ENCODE data around the gene NANOG.
"Not testable (repeated sequence)": the region's sequence is repeated elsewhere in the genome, so short reads cannot be mapped to it uniquely, and the experiment has no call there.

NANOG gene

DNA sequence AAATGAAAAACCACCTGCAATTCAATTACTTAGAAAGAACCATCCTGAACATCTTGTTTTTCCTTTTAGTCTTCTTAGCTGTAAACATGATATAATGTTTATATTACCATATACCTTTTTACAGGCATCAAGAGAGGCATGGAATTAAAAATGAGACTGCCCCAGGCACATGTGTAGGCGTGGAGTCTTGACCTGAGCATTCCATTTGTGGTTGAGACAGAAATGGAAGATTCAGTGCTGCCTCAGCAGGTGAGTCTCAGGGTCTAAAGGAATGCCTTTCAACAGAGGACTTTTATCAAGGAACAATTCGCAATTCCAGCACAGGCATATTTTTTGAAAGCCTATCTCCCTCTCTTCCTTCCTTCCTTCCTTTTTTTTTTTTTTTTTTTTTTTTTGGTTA, 32.2 kb upstream of the NANOG start:
- H3K4me3 ChIP-seq (replicated peaks; ENCODE audit: low read depth, low read length): no peak overlapping the region
- TF ChIP-seq, protein P1, sequence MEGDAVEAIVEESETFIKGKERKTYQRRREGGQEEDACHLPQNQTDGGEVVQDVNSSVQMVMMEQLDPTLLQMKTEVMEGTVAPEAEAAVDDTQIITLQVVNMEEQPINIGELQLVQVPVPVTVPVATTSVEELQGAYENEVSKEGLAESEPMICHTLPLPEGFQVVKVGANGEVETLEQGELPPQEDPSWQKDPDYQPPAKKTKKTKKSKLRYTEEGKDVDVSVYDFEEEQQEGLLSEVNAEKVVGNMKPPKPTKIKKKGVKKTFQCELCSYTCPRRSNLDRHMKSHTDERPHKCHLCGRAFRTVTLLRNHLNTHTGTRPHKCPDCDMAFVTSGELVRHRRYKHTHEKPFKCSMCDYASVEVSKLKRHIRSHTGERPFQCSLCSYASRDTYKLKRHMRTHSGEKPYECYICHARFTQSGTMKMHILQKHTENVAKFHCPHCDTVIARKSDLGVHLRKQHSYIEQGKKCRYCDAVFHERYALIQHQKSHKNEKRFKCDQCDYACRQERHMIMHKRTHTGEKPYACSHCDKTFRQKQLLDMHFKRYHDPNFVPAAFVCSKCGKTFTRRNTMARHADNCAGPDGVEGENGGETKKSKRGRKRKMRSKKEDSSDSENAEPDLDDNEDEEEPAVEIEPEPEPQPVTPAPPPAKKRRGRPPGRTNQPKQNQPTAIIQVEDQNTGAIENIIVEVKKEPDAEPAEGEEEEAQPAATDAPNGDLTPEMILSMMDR (IDR thresholded peaks at IDR 0.05; ENCODE audit: low read depth, low read length, missing control alignments): no peak
- DNase-seq (ENCODE audit: extremely low read depth, low read depth): no peak

DNA sequence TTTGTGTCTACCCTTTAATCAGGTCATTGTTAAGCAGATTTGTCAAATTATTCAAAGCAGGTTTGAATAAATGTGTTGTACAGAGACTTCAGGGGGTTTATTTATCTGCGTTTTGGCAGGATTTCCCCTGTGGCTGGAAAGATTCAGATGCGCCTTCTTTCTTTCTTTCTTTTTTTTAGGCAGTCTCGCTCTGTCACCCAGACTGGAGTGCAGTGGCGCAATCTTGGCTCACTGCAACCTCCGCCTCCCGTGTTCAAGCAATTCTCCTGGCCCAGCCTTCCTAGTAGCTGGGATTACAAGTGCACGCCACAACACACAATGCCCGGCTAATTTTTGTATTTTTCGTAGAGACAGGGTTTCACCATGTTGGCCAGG, 30.4 kb upstream of the NANOG start:
- no peak for DNase-seq (ENCODE audit: extremely low read depth, low read depth)
- TF ChIP-seq, protein P1 (IDR thresholded peaks at IDR 0.05; ENCODE audit: low read depth, low read length, missing control alignments): no peak
- H3K4me3 ChIP-seq (replicated peaks; ENCODE audit: low read depth, low read length): no peak overlapping the region

DNA sequence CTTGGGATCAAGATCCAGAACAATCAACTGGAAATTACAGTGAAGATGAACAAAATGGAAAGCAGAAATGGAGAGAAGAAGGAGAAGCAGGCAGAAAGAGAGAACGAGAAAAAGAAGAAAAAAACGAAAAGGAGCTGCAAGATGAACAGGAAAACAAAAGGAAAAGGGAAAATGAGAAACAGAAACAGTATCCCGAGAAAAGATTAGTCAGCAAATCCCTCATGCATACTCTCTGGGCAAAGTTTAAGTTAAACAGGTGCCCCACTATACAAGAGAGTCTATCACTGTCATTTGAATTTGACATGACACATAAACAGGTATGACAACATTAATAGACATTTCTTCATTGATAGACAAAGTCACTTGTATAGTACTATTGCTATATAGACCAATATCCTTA, 19.2 kb upstream of the NANOG start:
- TF ChIP-seq, protein P1 (IDR thresholded peaks at IDR 0.05; ENCODE audit: low read depth, low read length, missing control alignments): no peak
- DNase-seq (ENCODE audit: extremely low read depth, low read depth): no peak
- H3K4me3 ChIP-seq (replicated peaks; ENCODE audit: low read depth, low read length): no peak overlapping the region

DNA sequence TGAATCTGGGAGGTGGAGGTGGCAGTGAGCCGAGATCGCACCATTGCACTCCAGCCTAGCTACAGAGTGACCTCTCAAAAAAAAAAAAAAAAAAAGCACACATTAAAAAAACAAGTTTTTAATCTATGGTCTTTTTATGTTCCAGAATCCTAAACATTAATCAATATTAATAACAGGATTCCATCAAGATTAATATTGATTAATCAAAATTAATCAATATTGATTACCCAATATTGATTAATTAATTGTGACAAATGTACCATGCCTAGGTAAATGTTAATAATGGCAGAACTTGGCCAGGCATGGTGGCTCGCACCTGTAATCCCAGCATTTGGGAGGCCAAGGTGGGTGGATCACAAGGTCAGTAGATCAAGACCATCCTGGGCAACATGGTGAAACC, 7.9 kb upstream of the NANOG start:
- no peak for DNase-seq (ENCODE audit: extremely low read depth, low read depth)
- H3K4me3 ChIP-seq (replicated peaks; ENCODE audit: low read depth, low read length): no peak overlapping the region
- TF ChIP-seq, protein P1 (IDR thresholded peaks at IDR 0.05; ENCODE audit: low read depth, low read length, missing control alignments): no peak

DNA sequence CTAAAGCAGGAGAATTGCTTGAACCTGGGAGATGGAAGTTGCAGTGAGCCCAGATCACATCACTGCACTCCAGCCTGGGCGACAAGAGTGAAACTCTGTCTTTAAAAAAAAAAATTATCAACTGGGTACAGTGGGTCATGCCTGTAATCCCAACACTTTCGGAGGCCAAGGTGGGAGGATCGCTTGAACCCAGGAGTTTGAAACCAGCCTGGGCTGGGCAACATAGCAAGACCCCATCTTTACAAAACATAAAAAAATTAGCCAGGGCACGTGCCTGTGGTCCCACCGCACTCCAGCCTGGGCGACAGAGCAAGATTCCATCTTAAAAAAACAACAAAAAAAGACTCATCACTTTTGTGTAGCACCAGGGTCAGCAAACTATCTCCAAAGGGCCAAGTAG, 7.1 kb upstream of the NANOG start:
- TF ChIP-seq, protein P1 (IDR thresholded peaks at IDR 0.05; ENCODE audit: low read depth, low read length, missing control alignments): no peak
- no peak for DNase-seq (ENCODE audit: extremely low read depth, low read depth)
- H3K4me3 ChIP-seq (replicated peaks; ENCODE audit: low read depth, low read length): no peak overlapping the region

DNA sequence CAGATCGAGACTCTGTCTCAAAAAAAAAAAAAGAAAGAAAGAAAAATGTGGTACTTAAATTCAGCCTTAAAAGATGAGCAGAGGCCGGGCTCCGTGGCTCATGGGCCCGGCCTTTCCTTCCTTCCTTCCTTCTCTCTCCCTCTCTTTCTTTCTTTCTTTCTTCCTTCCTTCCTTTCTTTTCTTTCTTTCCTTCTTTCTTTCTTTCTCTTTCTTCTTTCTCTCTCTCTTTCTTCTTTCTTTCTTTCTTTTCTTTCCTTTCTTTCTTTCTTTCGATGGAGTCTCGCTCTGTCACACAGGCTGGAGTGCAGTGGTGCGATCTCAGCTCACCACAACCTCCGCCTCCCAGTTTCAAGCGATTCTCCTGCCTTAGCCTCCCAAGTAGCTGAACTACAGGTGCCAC, 5.8 kb upstream of the NANOG start:
- H3K4me3 ChIP-seq (replicated peaks; ENCODE audit: low read depth, low read length); DNase-seq (ENCODE audit: extremely low read depth, low read depth): not testable (repeated sequence)

DNA sequence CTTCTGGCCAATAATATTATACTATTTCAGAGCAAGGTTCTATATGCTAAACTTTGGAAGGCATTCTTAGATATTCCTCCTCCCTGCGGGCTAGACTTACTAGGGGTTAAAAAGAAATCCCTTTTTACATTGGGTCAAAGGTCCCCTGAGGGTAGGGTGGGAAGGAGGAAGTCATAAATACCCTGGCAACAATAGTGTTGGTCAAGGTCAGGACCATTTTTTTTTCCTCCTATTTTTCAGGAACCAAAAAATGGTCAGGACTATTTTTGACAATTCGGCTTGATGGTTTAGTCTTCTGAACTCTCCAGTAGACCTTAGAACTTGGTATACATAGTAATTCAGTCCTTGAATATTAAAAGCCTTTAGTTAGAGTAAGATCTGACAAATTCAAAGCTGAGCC, 4.5 kb upstream of the NANOG start:
- no peak for DNase-seq (ENCODE audit: extremely low read depth, low read depth)

More for the DNA sequence above, 4.5 kb upstream of the NANOG start:
- H3K4me3 ChIP-seq (replicated peaks; ENCODE audit: low read depth, low read length): no peak overlapping the region
- TF ChIP-seq, protein P1 (IDR thresholded peaks at IDR 0.05; ENCODE audit: low read depth, low read length, missing control alignments): no peak

All from HFF-Myc (cell line).